Suprapubic skin (tissue), 3 donors: ENCODE data around the gene CDK5R1.

Source experiments
- CTCF ChIP-seq, 2 donors: fragments of 200-600 bp in 1 of 2; fragments of 450-650 bp in 1 of 2; sonication (generic) in 1 of 2; IDR thresholded peaks; one replicate each; pipeline ENCODE4 v1.5.1; 2016 to 2019; ENCODE audit warnings: antibody characterized with exemption in 2 of 2, mild to moderate bottlenecking in 1 of 2, moderate library complexity in 1 of 2
- EP300 ChIP-seq: sonication (generic); formaldehyde crosslinking; IDR thresholded peaks from one replicate; pipeline ENCODE4 v1.6.1; 2017; ENCODE audit warnings: antibody characterized with exemption
- POLR2A ChIP-seq, 2 donors: fragments of 450-650 bp; IDR thresholded peaks; one replicate each; pipeline ENCODE4 v1.6.1; 2017; ENCODE audit warnings: antibody characterized with exemption in 2 of 2, mild to moderate bottlenecking in 2 of 2, moderate library complexity in 2 of 2

- no peak for TF ChIP-seq EP300
- no peak for TF ChIP-seq POLR2A (IDR thresholded peaks at IDR 0.05)
- no peak for TF ChIP-seq CTCF (IDR thresholded peaks at IDR 0.05)
These were observed 16.2 kb upstream of the CDK5R1 start for GRCh38 chr17:32470405-32471167.
